Lung (tissue), 12 donors: ENCODE data around the gene KCTD21. TPM values are rescaled to one million over a fixed set of nuclear protein-coding genes. Genes with fewer than 3 reads are reported as not detected.
A peak's percentile ranks its signal among the peaks of the same experiment; 100 is the strongest.

ENCODE experiments used
- ATAC-seq: fragments of 200-7000 bp; cut with Tn5 transposase; one replicate; pipeline ENCODE4 v1.9.1; 2020; ENCODE audit warnings: moderate number of reproducible peaks; ENCODE audit not compliant: insufficient read depth, low FRiP score
- DNase-seq, 3 donors: peaks; one replicate each; pipeline ENCODE4 v3.0.0-alpha.2; 2013 to 2017
- H3K27ac ChIP-seq, 2 donors: one replicate each; pipeline ENCODE4 v1.5.1; 2013; ENCODE audit warnings: mild to moderate bottlenecking in 2 of 2, moderate library complexity in 2 of 2, control low read depth in 1 of 2, inconsistent platforms in 1 of 2, low read depth in 1 of 2, low read length in 1 of 2
- H3K27me3 ChIP-seq, 3 donors: one replicate each; pipeline ENCODE4 v1.5.1; 2013; ENCODE audit warnings: low read length in 2 of 3; ENCODE audit not compliant: control insufficient read depth in 3 of 3, insufficient read depth in 3 of 3
- H3K36me3 ChIP-seq, 4 donors: one replicate each; pipeline ENCODE4 v1.5.1; 2013; ENCODE audit warnings: low read length in 4 of 4, mild to moderate bottlenecking in 1 of 4, moderate library complexity in 1 of 4; ENCODE audit not compliant: control insufficient read depth in 4 of 4, insufficient read depth in 4 of 4
- H3K4me1 ChIP-seq, 5 donors: one replicate each; pipeline ENCODE4 v1.5.1; 2013; ENCODE audit warnings: low read length in 5 of 5, mild to moderate bottlenecking in 2 of 5, moderate library complexity in 1 of 5; ENCODE audit not compliant: control insufficient read depth in 5 of 5, insufficient read depth in 5 of 5
- H3K4me3 ChIP-seq: one replicate; pipeline ENCODE4 v1.5.1; 2013; ENCODE audit warnings: mild to moderate bottlenecking, control low read depth, moderate library complexity
- H3K9ac ChIP-seq, 2 donors: one replicate each; pipeline ENCODE4 v1.5.1; 2013; ENCODE audit warnings: low read length in 2 of 2, control low read depth in 1 of 2; ENCODE audit not compliant: insufficient read depth in 1 of 2
- H3K9me3 ChIP-seq, 4 donors: one replicate each; pipeline ENCODE4 v1.5.1; 2013; ENCODE audit warnings: low read length in 3 of 4, mild to moderate bottlenecking in 1 of 4, moderate library complexity in 1 of 4; ENCODE audit not compliant: control insufficient read depth in 4 of 4, insufficient read depth in 3 of 4
- CTCF ChIP-seq: IDR thresholded peaks from 2 replicates; pipeline ENCODE4 v1.5.1; 2012; ENCODE audit warnings: mild to moderate bottlenecking; ENCODE audit errors: control extremely low read depth, extremely low read depth
- WGBS, 2 donors: extraction: QIAGEN DNeasy Blood & Tissue Kit; methylation state at CpG; one replicate each; pipeline ENCODE4 v1.1.7; 2013; 5-methylcytosine and 5-hydroxymethylcytosine counted together
- polyA plus RNA-seq, 2 donors: library from polyadenylated mRNA; stranded (reverse); fragments of 200-250 nt; gene quantifications; one replicate each; pipeline ENCODE4 v1.2.1, GENCODE V29; 2013
- total RNA-seq, 2 donors: library from RNA; depleted of rRNA in 1 of 2; stranded (reverse); fragments of >200 nt in 1 of 2; gene quantifications; one replicate each; pipeline ENCODE4 v1.2.1, GENCODE V29; 2014 to 2021
- donor health status: control.
- donor health status: control.
- donor health status: Bipolar disorder and iron deficiency.
- donor health status: healthy.
- donor health status: DM: yes; HTN: yes; CAD: no.

Gene KCTD21
- total and polyA plus RNA-seq, 4 donors: 4.1 to 10.8 (median 7.5) TPM

DNA sequence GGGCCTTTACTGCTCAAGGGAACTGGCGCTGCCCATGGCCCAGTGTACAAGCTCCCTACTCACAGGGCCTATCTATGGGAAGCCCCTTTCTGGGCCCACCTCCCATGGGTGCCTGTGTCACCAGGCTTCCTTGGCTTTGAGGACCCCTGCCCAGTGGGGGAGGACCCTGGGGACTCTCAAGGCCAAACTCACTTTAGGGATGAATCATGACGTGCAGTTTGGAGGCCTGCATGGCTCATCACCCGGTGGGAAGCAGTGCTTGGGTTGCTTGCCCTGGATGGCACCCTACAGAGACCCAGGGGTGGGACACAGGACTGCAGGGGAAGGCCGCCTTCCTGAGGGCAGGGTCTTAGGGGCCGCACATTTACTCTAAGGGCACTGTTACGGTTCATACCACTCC is 16.5 kb downstream of the KCTD21 start:
- no peak overlapping the region for H3K4me3 ChIP-seq
- no peak overlapping the region for H3K27ac ChIP-seq
- H3K36me3 ChIP-seq: peaks cover 0 to 19% (median 3%) of the 10 kb centered on the region in 4 donors
- no peak for ATAC-seq
- 96% methylated on average over 6 of the region's 6 CpGs for WGBS, 2 donors
- peaks cover 0 to 16% (median 7%) of the 10 kb centered on the region in 5 donors for H3K4me1 ChIP-seq
- TF ChIP-seq CTCF: no peak
- no peak overlapping the region for H3K9ac ChIP-seq
- no peaks in the 10 kb centered on the region for H3K9me3 ChIP-seq
- no peaks in the 10 kb centered on the region for H3K27me3 ChIP-seq
- no peak for DNase-seq

GRCh38 chr11:78170874-78171549 is 17.4 kb downstream of the KCTD21 start:
- H3K4me1 ChIP-seq: peaks cover 0 to 16% (median 7%) of the 10 kb centered on the region in 5 donors
- TF ChIP-seq CTCF: no peak
- WGBS, 2 donors: 78 to 81% methylated on average over 7 of the region's 7 CpGs
- peaks cover 0 to 18% (median 3%) of the 10 kb centered on the region in 4 donors for H3K36me3 ChIP-seq
- peak overlapping the region in 1 of 2 donors; percentile 0 for H3K27ac ChIP-seq
- no peak overlapping the region for H3K9ac ChIP-seq
- no peak for DNase-seq
- no peaks in the 10 kb centered on the region for H3K9me3 ChIP-seq
- no peak overlapping the region for H3K4me3 ChIP-seq
- H3K27me3 ChIP-seq: no peaks in the 10 kb centered on the region
- no peak for ATAC-seq

- H3K4me3 ChIP-seq: no peak overlapping the region
- DNase-seq (no peak), ATAC-seq (no peak)
- no peak overlapping the region for H3K9ac ChIP-seq
- H3K27ac ChIP-seq: peak overlapping the region in 1 of 2 donors; percentile 49
- H3K27me3 ChIP-seq: no peaks in the 10 kb centered on the region
- no peak for TF ChIP-seq CTCF
- no peaks in the 10 kb centered on the region for H3K9me3 ChIP-seq
- WGBS, 2 donors: 92 to 95% methylated on average over 11 of the region's 11 CpGs
- peaks cover 0 to 18% (median 3%) of the 10 kb centered on the region in 4 donors for H3K36me3 ChIP-seq
- H3K4me1 ChIP-seq: peaks cover 0 to 16% (median 7%) of the 10 kb centered on the region in 5 donors
Measured at GRCh38 chr11:78170413-78170812, 18.0 kb downstream of the KCTD21 start.
